Posterior vena cava (tissue), 2 donors: ENCODE results near the gene FBXW11. TPM values are rescaled to one million over a fixed set of nuclear protein-coding genes. Genes with fewer than 3 reads are reported as not detected.
A peak's percentile ranks its signal among the peaks of the same experiment; 100 is the strongest.
"Not testable (repeated sequence)": the region's sequence is repeated elsewhere in the genome, so short reads cannot be mapped to it uniquely, and the experiment has no call there.

Source experiments
- DNase-seq: peaks from one replicate; pipeline ENCODE4 v3.0.0-alpha.2; 2020; ENCODE audit warnings: low spot score
- intact Hi-C, 2 donors: fragments of 100-400 bp; cut with DNase I; formaldehyde crosslinking; loops; one replicate each; pipeline versions ENCODE4 v1.14.1 to v1.14.2; 2022 to 2023
- total RNA-seq, 2 donors: library from RNA; stranded (reverse); fragmentation: NEBNext Ultra II Directional; extraction: Animal tissue kit (Norgen Biotek cat#: 25700); gene quantifications; one replicate each; pipeline ENCODE4 v1.2.1, GENCODE V29; 2021
- donor health status: DM: yes; HTN: yes; CAD: no.
- donor health status: DM: yes; HTN: yes; CAD: no.

Gene FBXW11
- total RNA-seq, 2 donors from 2014 or later, result 47.8 to 55.5 TPM

DNA sequence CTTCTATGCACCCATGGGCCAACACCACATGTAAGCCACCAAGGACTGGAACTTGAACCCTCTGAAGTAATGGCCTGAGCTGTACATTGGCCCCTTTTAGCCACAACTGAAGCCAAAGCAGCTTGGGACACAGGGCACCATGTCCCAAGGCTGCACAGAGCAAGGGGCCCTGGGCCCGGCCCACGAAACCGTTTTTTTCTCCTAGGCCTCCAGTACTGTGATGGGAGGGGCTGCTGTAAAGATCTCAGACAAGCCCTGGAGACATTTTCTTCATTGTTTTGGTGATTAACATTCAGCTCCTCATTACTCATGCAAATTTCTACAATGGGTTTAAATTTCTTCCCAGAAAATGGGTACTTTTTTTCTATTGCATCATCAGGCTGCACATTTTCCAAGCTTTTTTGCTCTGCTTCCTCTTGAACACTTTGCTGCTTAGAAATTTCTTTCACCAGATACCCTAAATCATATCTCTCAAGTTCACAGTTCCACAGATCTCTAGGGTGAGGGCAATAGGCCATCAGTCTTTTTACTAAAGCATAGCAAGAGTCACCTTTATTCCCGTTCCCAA, 25.5 kb upstream of the FBXW11 start:
- intact Hi-C loops, result loop anchor here in 1 of 2 donors (1.0 kb wide), 1 partner anchor 14 kb away; no protein-coding TSS in a partner anchor
- DNase-seq, result peak; percentile 28

DNA sequence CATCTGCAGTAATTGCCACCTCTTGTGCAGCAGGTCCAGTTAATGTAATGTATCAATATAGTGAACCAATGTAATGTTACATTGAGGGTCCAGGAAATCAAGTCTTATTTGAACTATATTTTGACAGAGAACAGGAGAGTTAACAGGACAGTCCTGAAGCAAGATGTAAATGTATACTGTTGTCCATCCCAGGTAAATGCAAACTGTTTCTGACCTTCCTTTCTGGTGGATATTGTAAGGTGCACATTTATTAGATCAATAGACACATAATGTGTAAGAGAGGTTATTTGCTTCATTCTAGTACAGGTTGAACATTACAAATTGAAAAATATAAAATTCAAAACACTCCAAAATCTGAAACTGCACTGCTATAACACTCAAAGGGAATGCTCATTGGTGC, 23.4 kb upstream of the FBXW11 start:
- intact Hi-C loops, result no loop called here
- no peak for DNase-seq

DNA sequence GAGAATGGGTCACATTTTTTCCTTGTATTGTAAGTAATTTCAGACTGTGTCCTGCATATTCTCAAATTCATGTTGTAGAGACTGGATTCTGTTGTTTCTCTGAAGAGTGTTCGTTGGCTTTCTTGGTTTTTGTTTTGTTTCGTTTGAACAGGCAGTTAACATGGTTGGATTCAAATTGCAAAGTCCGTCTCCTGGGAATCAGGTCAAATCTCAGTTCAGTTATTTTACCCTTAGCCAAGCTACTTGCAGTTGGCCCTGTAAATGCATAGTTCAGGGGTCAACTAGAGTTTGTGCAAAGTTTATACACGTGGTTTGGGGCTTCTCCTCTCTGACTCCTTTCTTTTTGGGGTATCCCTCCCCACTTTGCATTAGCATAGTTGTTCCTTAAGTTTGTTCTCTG, 21.7 kb upstream of the FBXW11 start:
- intact Hi-C loops, result no loop called here

DNA sequence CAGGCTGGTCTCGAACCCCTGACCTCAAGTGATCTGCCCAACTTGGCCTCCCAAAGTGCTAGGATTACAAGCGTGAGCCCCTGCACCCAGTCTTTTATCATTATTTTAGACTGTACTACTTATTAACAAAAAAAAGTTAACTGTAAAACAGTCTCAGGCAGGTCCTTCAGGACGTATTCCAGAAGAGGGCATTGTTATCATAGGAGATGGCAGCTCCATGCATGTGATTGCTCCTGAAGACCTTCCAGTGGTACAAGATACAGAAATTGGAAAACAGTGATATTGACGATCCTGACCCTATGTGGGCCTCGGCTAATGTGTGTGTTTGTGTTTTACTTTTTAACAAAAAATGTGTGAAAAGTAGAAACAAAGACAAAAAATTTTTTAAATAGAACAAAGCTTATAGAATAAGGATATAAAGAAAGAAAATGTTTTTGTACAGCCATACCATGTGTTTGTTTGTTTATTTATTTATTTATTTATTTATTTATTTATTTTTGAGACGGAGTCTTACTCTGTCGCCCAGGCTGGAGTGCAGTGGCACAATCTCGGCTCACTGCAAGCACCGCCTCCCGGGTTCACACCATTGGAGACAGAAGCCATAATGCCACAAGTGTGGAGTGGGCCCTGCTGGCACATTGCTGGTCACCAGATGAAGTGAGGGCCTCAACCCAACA, 13.8 kb upstream of the FBXW11 start:
- DNase-seq, intact Hi-C loops: not testable (repeated sequence)

More for the DNA sequence above, 21.7 kb upstream of the FBXW11 start:
- DNase-seq, result no peak

DNA sequence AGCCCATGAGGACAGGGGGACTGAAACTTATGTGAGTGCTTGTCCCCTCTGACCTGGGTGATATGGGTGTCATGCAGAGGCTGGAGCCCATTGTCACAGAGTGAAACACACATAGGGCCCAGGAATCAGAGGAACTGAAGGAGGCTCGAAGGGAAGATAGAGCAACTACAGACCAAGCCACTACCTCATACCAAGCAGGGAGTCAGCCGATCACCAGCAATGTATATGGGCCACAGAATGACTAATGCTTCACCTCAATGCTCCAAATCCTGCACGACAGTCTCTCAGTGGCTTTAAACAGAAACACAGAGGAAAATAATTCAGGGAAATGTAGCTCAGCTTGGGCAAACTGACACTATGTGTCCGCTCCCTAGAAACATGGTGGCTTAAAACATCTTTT, 8.9 kb upstream of the FBXW11 start:
- intact Hi-C loops, result no loop called here
- no peak for DNase-seq

DNA sequence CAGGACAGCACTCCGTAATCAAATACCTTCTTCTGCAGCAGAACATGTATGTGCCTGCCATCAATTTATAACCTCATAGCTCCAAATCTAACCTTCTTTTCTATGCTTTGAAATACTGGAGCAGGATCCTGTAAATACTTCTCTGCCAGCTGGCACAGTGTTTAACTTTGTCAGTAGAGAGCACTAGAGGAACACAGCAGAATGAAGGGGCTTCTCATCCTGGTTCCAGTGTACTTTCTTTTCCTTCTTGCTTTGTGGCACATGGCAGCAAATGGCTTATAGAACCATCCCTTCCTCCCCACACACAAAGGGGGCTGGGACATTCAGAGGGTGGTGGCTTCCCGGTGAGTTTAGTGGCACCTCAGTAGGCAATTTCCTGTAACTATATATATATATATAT, 3.8 kb upstream of the FBXW11 start:
- no peak for DNase-seq

DNA sequence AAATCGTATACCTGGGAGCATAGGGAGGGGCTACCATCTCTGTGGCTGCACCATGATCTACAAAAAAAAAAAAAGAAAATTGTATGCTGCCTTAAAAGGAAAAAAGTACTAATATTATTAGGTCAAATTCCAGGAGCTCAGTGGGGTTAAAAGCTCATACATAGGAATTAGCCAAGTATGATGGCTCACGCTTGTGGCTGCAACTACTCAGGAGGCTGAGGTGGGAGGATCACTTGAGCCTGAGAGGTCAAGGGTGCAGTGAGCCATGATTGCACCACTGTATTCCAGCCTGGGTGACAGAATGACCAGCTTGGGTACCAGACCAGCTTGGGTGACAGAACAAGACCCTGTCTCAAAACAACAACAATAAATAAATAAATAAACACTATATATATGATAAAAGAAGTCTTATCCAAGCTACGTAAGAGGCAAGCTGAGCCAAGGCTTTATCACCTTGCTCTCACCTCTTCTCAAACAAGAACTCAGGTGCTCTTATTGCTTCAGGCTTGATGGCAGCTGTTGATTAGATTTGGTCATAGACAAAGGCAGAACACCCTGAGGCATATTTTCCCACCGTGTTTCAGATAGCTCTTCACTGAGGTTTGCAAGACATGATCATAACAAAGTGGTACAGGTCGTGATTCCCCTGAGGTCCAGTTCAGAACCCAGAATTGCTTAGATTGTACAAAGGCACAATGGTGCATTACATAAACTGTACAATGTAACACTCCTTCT, 3.3 kb upstream of the FBXW11 start:
- no peak for DNase-seq
- intact Hi-C loops, result loop anchor here in 1 of 2 donors (10.0 kb wide), 1 partner anchor 95 kb away; no protein-coding TSS in a partner anchor

More for the DNA sequence above, 3.8 kb upstream of the FBXW11 start:
- intact Hi-C loops, result no loop called here

DNA sequence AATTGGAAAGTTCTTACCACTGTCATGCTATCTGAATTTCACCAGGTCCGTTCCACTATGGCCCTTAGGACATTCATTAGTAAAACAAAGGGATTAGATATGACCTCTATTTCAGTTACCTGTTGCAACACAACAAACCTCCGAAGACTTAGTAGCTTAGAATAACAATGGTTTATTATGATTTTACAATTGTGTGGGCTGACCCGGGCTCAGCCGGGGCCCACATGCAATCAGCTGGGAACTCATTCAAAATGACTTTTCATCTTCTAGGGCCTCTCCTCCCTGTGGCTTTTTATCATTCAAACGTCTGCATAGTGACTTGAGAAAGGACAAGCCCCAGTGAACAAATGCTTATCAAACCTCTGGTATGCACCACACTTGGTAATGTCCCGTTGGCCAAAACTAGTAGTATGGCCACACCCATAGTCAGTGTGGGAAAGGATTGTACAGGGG, 2.3 kb upstream of the FBXW11 start:
- no peak for DNase-seq
- intact Hi-C loops, result loop anchor here in 1 of 2 donors (10.0 kb wide), 1 partner anchor 94 kb away; no protein-coding TSS in a partner anchor

DNA sequence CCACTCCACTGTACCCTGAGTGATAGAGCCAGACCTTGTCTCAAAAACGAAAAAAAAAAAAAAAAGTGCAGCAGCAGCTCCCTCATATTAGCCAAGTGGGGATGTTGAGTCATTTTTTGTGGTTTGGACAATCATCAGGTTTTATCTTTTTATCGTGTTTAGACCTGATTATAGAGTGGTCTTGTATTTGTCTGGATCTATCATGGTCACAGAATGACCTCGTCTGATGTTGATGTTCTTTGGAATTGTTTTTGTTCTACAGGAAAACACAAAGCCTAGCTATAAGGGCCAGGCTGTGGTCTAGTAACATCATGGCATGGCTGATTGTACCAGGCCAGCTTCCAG, 1.6 kb upstream of the FBXW11 start:
- DNase-seq, result no peak
- intact Hi-C loops, result loop anchor here in 1 of 2 donors (10.0 kb wide), 1 partner anchor 93 kb away; no protein-coding TSS in a partner anchor

DNA sequence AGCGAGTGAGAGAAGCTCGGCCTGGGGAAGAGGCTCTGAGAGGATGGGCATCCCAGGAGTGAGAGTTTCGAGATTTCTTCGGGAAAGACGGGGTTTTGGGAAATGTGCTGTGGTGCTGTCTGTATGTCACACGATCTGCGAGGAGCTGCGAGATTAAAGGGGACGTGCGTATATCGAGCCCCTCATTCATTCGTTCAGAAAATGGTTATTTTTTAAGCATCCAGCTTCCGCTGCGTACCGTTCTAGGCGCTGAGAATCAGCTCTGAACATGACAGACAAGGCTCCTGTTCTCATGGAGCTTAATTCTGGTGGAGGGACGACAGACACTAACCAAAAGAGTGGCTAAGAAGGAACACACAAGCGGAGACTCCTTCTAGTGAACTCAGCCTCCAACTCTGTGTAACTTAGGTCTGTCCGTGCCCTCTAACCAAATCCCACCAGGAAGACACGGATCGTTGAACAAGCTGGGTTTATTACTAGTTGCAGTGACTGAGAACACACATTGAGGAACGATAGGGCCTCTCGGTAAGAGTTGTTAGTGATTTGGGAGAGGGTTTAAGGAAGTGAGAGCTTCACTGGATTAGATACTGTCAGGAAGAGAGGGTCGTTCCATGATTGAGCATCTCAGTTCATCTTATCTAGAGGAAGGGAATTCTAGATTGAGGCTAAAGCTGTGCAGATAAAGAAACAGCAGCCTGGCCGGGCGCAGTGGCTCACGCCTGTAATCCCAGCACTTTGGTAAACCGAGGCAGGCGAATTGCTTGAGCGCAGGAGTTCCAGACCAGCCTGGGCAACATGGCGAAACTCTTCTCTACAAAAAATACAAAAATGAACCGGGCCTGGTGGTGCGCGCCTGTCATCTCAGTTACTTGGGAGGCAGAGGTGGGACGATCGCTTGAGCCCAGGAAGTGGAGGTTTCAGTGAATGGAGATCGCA, 1.0 kb upstream of the FBXW11 start:
- intact Hi-C loops, result loop anchor here in 1 of 2 donors (10.0 kb wide), 1 partner anchor 93 kb away; no protein-coding TSS in a partner anchor
- no peak for DNase-seq

DNA sequence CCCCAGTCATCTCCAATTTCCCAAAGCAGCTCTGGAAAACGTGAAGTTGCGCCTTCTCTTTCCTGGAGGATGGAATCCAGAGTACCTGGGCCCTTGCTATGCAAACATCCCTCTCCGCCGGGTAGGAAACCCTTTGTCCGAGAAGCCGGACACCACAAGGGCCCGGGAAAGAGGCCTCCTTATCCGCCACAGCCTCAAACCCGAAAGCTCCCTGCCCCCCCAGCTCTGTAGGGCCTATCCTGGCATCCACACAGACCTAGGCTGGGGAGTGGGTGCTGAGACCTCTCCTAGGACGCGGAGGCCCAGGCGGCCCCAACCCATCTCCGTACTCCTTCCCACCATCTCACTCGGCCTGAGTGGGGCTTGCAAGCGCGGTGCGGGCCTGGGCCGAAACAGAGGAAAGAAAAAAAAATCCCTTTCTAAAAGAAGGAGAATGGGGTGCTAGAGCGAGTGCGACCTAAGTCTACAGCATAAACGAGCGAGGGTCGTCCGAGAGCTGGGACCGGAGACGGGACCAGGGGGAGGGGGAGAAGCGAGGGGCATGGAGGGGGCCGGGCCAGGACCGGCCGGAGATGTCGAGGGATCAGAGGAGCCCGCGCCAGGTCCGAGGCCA, 624 bp downstream of the FBXW11 start:
- DNase-seq, result peak; percentile 80
- intact Hi-C loops, result loop anchor here in 1 of 2 donors (10.0 kb wide), 1 partner anchor 91 kb away; no protein-coding TSS in a partner anchor

DNA sequence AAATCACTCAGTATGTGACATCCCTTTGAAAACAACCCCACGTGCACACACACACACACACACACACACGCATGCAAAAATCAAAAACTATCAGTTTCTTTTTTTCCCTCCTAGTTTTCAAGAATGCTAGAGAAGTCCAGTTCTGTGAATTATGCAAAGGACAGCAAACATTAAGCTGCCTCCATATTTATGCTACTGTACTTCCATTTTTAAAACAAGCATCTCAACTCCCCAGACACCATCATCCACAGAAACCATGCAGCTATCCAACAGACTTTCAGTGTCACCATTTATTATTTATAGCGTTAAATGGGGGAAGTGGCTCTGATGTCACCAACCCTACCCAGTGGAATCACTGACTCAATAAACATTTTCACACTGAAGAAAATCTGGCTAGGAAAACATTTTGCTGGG, 1.6 kb downstream of the FBXW11 start:
- intact Hi-C loops, result loop anchor here in 1 of 2 donors (10.0 kb wide), 1 partner anchor 90 kb away; no protein-coding TSS in a partner anchor
- no peak for DNase-seq

DNA sequence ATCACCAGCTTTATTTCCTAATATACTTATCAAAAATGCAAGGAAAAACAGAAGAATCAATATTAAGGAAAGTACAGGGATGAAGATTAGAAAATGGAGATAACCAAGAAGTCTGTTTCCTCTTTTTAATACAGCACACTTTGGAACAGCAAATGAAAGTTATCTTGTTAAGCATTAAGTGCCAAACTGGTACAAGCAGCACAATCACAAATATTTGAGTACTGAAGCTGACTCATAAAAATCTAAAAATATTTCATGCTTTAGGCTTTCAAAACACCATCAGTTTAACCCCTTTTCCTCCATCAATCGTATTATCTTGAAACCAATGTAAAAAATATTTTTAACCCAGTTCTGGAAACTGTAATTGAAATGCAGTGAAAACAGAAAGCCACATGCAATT, 2.7 kb downstream of the FBXW11 start:
- no peak for DNase-seq
- intact Hi-C loops, result loop anchor here in 1 of 2 donors (10.0 kb wide), 1 partner anchor 89 kb away; no protein-coding TSS in a partner anchor

DNA sequence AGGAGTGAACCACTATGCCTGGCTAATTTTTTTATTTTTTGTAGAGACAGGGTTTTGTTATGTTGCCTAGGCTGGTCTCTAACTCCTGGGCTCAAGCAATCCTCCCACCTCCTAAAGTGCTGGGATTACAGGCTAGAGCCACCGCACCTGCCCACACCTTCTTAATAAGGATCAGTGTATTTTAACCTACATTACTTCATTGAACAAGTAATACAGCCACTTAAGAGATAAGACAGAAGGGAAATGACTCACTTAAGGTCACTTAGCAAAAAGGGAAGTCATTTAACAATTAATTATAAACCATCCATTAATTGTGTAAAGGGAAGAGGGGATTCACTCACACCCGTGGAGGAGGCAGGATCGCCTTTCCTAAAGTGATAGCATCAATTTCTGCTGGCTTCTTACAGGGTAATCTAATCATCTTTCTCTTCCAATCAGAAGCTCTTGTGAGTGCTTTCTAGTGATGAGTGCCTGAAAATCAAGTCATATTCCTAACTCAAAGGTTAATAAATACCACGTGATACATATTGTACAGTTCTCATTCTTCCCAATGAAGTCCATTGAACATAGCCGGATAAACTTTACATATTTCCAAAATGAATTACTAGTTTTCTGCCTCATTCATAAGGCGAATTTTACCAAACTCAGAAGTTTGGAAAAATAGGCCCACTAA, 3.5 kb downstream of the FBXW11 start:
- DNase-seq, result no peak

DNA sequence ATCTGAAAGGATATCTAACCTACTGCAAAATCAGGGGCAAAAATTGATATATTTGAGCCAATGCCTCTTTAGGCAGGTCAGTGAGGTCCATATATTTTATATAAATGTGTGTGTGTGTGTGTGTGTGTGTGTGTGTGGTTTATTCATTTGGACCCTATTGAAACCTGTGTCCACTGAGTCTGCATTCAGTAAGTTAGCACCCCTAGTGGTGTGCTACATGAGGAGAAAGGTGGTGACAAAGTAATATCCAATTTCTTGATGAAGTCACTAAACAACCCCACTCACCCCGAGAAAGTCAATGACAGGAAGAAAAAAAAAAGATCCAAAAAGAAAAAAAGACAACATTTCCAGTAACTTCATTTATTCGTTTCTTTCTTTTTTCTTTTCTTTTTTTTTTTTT, 4.1 kb downstream of the FBXW11 start:
- DNase-seq, result no peak
- intact Hi-C loops, result loop anchor here in 1 of 2 donors (10.0 kb wide), 1 partner anchor 88 kb away; no protein-coding TSS in a partner anchor

More for the DNA sequence above, 3.5 kb downstream of the FBXW11 start:
- intact Hi-C loops, result loop anchor here in 1 of 2 donors (10.0 kb wide), 1 partner anchor 88 kb away; no protein-coding TSS in a partner anchor

DNA sequence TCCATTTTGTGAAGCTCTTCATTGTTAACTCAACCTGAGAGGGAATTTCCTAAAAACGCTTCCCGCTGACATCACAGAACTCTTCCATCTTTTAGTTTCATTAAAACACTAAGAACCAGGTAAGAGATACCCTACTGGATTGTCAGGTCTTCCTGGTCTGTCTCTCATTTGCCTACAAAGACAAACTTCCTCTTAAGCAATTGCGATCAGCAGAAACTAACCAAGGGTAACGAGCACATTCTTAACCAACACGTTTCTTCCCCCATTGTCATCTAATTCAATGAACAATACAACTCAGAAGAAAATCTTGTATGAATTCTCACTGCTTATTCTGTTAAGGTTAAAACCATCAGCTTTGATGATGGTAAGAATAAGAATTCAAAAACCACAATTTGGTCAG, 6.6 kb downstream of the FBXW11 start:
- intact Hi-C loops, result loop anchor here (10.0 kb wide), 2 partner anchors 85 to 1465 kb away; no protein-coding TSS in a partner anchor
- no peak for DNase-seq

DNA sequence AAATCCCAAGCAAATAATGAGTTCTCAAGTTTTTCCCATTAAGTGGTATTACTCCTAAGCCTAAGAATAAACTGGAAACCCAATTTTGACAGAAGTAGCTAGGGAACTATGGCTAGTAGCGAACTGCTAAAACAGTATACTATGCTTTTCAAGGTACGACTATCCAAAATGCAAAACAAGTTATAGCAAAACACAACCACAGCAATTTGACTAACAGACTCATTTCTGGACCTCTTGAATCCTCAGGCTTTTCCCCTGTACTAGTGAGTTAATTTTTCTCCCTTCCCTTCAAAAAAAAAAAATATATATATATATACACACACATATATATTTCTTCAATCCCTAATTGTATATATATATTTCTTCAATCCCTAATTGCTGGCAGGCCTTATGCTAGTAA, 7.3 kb downstream of the FBXW11 start:
- intact Hi-C loops, result loop anchor here in 1 of 2 donors (10.0 kb wide), 1 partner anchor 1464 kb away; no protein-coding TSS in a partner anchor
- no peak for DNase-seq
